ENCODE results near the gene ABCC4. TPM values are rescaled to one million over a fixed set of nuclear protein-coding genes. Genes with fewer than 3 reads are reported as not detected.

The ABCC4 gene
- total RNA-seq, 2 experiments from 2014 or later, result 5.7 to 6.1 TPM

DNA sequence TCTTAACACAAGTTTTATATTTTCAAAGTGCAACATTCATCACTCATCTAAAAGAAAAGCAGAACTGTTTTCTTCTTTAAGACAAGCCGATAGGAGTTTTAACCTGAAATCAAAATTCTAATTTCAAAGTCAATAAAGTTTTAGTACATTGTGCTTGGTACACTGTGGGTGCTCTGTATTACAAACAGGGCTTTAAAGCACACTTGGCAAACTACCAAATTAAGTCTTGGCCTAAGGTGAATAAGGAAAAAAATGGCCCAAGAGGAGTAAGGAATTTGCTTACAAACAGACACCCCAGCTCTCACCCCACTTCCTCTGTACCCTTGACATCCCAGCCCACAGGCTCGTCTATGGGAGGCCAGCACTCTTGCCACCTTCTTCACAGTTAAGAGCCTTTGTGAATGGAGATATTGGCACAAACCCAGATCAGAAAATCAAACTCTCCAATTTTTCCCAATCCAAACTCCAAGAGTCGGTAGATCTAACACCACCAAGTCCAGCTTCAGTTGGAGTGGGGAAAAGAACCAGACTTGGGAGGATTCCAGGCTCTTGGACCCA lies 66.0 kb downstream of the ABCC4 start:
- ATAC-seq (no peak), DNase-seq (no peak)
- CTCF ChIA-PET, result interaction anchor here (1.8 kb wide), 1 partner anchor 9 kb away, joined by 4 read pairs; no protein-coding TSS in a partner anchor
- Mint-ChIP-seq H3K9me3 (ENCODE audit: insufficient read depth) (no peaks in the 10 kb centered on the region), H3K36me3 (ENCODE audit: low read depth) (peaks cover 4% of the 10 kb centered on the region), H3K27me3 (ENCODE audit: low read depth) (no peaks in the 10 kb centered on the region), H3K4me1 (ENCODE audit: low read depth) (peaks cover 14% of the 10 kb centered on the region), H3K27ac (no peak overlapping the region), H3K4me3 (no peak overlapping the region)
- POLR2A ChIA-PET, result no interaction called here

DNA sequence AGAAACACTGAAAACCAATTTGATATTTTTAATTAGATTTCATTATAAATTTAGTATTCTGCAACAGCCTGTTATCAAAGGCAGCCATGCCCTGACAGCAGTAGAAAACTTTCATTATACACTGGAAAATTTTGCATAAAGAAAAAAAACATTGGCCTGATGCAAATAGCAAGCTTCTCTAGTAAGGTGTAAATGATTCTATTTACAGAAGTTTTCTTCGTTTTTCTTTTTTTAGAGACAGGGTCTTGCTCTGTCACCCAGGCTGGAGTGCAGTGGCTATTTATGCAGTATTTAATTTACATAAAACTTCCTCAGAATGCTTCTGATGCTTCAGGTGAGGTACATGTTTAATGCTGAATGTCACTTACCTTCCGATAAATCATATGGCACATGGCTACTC lies 67.0 kb downstream of the ABCC4 start:
- ChIA-PET CTCF (interaction anchor here (1.8 kb wide), 1 partner anchor 7 kb away, joined by 4 read pairs; no protein-coding TSS in a partner anchor), POLR2A (no interaction called here)
- H3K27me3 Mint-ChIP-seq (ENCODE audit: low read depth), result no peaks in the 10 kb centered on the region
- ATAC-seq (no peak), DNase-seq (no peak)
- peaks cover 4% of the 10 kb centered on the region for H3K36me3 Mint-ChIP-seq (ENCODE audit: low read depth)
- peaks cover 14% of the 10 kb centered on the region for H3K4me1 Mint-ChIP-seq (ENCODE audit: low read depth)
- no peak overlapping the region for H3K4me3 Mint-ChIP-seq
- no peaks in the 10 kb centered on the region for H3K9me3 Mint-ChIP-seq (ENCODE audit: insufficient read depth)
- H3K27ac Mint-ChIP-seq, result no peak overlapping the region

DNA sequence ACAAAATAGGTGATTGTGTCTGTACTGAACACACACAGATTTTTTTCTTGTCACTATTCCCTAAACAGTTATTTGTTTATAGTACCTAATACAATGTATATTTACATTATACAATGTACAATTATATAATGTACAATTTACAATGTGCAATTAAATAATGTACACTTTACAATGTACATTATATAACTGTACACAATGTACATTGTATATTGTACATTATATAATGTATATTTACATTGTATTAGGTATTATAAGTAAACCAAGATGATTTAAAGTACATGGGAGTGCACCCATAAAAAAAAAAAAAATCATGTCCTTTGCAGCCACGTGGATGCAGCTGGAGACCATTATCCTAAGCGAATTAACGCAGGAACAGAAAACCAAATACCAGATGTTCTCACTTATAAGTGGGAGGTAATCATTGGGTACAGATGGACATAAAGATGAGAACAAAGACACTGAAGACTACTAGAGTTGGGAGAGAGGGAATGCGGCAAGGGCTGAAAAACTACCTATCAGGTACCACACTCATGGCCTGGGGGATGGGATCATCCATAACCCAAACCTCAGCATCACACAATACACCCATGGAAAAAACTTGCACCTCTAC lies 68.1 kb downstream of the ABCC4 start:
- DNase-seq, result no peak
- Mint-ChIP-seq H3K27me3 (ENCODE audit: low read depth) (no peaks in the 10 kb centered on the region), H3K9me3 (ENCODE audit: insufficient read depth) (no peaks in the 10 kb centered on the region), H3K27ac (no peak overlapping the region), H3K36me3 (ENCODE audit: low read depth) (peaks cover 4% of the 10 kb centered on the region), H3K4me3 (no peak overlapping the region), H3K4me1 (ENCODE audit: low read depth) (peaks cover 18% of the 10 kb centered on the region)
- ATAC-seq, result no peak
- POLR2A ChIA-PET, result no interaction called here
- CTCF ChIA-PET, result interaction anchor here (0.6 kb wide), 1 partner anchor 13 kb away, joined by 4 read pairs; no protein-coding TSS in a partner anchor

DNA sequence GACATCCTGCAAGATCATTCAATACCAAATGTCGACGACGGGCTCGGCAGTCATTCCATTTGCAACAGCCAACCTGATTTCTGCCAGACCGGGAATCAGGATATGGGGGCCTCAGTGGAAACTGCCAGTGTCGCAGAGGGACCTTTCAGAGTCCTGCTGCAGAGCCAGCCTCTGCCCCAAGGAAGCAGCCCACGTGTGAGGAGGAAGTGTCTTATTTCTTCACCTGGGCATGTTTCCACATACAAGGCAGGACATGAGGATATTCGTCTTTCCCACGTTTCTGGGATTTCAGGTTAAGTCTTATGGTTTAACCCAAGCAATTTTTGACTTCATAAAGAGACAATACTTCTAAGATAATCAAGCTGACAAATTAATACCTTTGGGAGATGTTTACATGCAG lies 69.9 kb downstream of the ABCC4 start:
- Mint-ChIP-seq H3K27me3 (ENCODE audit: low read depth) (no peaks in the 10 kb centered on the region), H3K27ac (no peak overlapping the region), H3K36me3 (ENCODE audit: low read depth) (peaks cover 2% of the 10 kb centered on the region), H3K9me3 (ENCODE audit: insufficient read depth) (no peaks in the 10 kb centered on the region), H3K4me3 (no peak overlapping the region), H3K4me1 (ENCODE audit: low read depth) (peaks cover 27% of the 10 kb centered on the region)
- CTCF ChIA-PET, result interaction anchor here (1.0 kb wide), 1 partner anchor 173 kb away, joined by 3 read pairs; no protein-coding TSS in a partner anchor
- ATAC-seq (no peak), DNase-seq (no peak)
- POLR2A ChIA-PET, result no interaction called here

DNA sequence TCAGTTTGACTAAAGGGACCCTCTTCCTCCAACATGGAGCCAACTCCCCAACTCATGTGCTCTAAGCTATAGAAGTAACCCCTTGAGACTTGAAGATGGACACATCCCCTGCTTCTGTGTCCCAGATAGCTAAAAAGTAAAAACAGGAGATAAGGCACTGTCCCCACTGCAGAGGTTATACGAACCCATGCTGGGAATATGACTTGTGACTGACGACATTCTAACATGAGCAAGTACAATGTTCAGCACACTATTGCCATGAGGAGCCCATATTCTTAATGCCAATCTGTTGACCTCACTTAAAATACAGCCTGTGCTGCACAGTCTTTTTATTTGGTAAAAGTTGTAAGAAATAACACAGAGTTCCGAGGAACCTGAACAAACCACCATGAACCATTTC lies 71.4 kb downstream of the ABCC4 start:
- Mint-ChIP-seq H3K27ac (no peak overlapping the region), H3K4me1 (ENCODE audit: low read depth) (peaks cover 15% of the 10 kb centered on the region), H3K4me3 (no peak overlapping the region), H3K9me3 (ENCODE audit: insufficient read depth) (no peaks in the 10 kb centered on the region), H3K36me3 (ENCODE audit: low read depth) (peaks cover 2% of the 10 kb centered on the region), H3K27me3 (ENCODE audit: low read depth) (no peaks in the 10 kb centered on the region)
- POLR2A ChIA-PET, result no interaction called here
- DNase-seq, result no peak
- CTCF ChIA-PET, result interaction anchor here (1.3 to 1.4 kb wide), 3 partner anchors 38 to 175 kb away, joined by 3 to 7 read pairs (median 3); no protein-coding TSS in a partner anchor
- no peak for ATAC-seq

DNA sequence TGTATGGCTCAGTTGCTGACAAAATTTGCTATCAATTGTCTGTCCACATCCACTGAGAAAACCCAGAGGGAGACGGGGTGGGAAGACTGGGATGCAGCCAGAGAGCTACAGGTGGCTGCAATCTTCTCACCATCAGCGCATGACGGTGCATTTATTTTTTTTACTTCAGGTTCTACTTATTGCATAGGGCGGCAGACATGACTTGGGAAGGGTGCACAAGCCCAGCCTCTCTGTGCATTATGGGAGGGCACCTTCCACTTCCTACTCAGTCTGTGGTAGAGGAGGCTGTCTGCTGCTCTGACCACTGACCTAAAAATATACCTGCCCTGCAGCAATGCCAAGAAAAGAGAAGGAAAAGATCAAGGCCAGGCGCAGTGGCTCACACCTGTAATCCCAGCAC lies 73.1 kb downstream of the ABCC4 start:
- Mint-ChIP-seq H3K9me3 (ENCODE audit: insufficient read depth) (no peaks in the 10 kb centered on the region), H3K4me1 (ENCODE audit: low read depth) (peaks cover 15% of the 10 kb centered on the region), H3K27me3 (ENCODE audit: low read depth) (no peaks in the 10 kb centered on the region), H3K4me3 (no peak overlapping the region), H3K27ac (no peak overlapping the region), H3K36me3 (ENCODE audit: low read depth) (peaks cover 2% of the 10 kb centered on the region)
- DNase-seq, result no peak
- CTCF ChIA-PET, result no interaction called here
- ATAC-seq, result no peak
- POLR2A ChIA-PET, result no interaction called here

DNA sequence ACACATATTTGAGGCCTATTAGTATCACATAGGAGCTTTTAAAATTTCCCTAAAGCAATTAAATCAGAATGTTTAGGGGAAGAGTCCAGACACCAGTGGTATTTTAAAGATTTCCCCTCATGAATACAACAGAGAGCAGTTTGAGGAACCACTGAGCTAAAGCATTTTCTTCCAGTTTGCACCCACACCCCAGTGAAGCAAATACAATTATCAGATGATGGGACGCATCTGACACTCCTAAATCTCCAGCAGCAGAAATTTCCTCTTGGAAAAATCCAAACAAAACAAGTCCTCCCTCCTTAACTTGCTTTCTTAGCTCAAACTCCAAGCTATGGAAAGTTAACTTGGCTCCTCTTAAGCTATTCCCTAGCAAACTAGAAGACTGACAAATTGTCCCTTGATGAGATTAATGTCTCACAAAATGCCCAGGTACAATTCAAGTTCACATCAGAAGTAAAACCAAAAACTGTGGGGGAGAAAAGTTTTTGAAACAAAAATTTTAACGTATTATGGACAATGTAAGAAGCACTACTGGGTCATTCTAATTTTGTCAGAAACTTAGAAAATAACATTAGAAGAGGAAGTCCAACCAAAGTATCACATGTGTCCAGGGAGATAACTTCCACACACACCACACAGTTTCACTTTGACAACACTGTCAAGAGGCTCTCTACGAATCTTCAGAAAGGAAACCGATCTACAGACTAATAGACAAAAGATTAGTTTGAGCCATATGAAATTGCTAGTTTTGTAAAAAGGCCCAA lies 74.1 kb downstream of the ABCC4 start:
- Mint-ChIP-seq H3K27me3 (ENCODE audit: low read depth) (no peaks in the 10 kb centered on the region), H3K27ac (no peak overlapping the region), H3K4me1 (ENCODE audit: low read depth) (peaks cover 15% of the 10 kb centered on the region), H3K4me3 (no peak overlapping the region), H3K36me3 (ENCODE audit: low read depth) (no peaks in the 10 kb centered on the region), H3K9me3 (ENCODE audit: insufficient read depth) (no peaks in the 10 kb centered on the region)
- CTCF ChIA-PET, result interaction anchor here (1.0 to 2.9 kb wide), 5 partner anchors 8 to 177 kb away, joined by 4 to 11 read pairs (median 8); no protein-coding TSS in a partner anchor
- DNase-seq (no peak), ATAC-seq (no peak)
- POLR2A ChIA-PET, result no interaction called here

DNA sequence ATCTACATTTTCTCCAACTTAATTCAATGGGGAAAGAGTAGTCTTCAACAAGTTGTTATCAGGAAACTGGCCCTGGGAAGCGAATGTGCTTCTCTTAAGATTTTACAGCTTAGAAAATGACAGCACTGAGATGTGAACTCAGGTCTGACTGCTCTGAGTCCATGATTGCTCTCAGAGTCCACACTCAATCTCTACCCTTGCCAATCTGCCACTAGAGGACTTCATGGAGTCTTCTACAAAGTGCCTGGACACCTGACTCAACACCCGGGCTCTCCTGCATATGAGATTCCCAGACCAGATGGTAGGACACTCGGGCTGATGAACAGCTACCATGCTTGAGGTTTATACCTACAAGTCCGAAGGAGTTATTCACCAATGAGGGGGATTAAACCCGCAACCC lies 74.8 kb downstream of the ABCC4 start:
- DNase-seq (no peak), ATAC-seq (no peak)
- Mint-ChIP-seq H3K36me3 (ENCODE audit: low read depth) (no peaks in the 10 kb centered on the region), H3K9me3 (ENCODE audit: insufficient read depth) (no peaks in the 10 kb centered on the region), H3K4me1 (ENCODE audit: low read depth) (peaks cover 15% of the 10 kb centered on the region), H3K27ac (no peak overlapping the region), H3K27me3 (ENCODE audit: low read depth) (no peaks in the 10 kb centered on the region), H3K4me3 (no peak overlapping the region)
- ChIA-PET CTCF (interaction anchor here (1.0 to 2.9 kb wide), 5 partner anchors 9 to 178 kb away, joined by 4 to 11 read pairs (median 8); no protein-coding TSS in a partner anchor), POLR2A (no interaction called here)

DNA sequence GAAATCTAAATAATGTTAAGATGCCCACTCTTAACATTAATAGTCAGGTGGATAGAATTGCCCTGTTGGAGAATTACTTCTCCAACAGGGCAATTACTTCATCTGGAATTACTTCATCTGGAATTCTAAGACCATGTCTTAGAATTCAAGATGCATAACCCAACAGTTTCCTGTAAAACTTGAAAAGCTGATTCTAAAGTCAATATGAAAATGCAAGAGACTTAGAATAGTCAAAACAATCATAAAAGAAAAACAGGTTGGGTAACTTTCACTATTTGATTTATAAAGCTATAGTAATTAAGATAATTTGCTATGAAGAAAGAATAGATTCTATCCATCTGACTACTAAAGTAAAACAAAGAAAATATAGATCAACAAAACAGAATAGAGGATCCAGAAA lies 75.2 kb downstream of the ABCC4 start:
- Mint-ChIP-seq H3K27me3 (ENCODE audit: low read depth) (no peaks in the 10 kb centered on the region), H3K36me3 (ENCODE audit: low read depth) (no peaks in the 10 kb centered on the region), H3K4me1 (ENCODE audit: low read depth) (peaks cover 15% of the 10 kb centered on the region), H3K9me3 (ENCODE audit: insufficient read depth) (no peaks in the 10 kb centered on the region), H3K4me3 (no peak overlapping the region), H3K27ac (no peak overlapping the region)
- no peak for ATAC-seq
- no peak for DNase-seq
- ChIA-PET CTCF (interaction anchor here (1.6 to 2.9 kb wide), 4 partner anchors 34 to 178 kb away, joined by 5 to 11 read pairs (median 10); no protein-coding TSS in a partner anchor), POLR2A (no interaction called here)

DNA sequence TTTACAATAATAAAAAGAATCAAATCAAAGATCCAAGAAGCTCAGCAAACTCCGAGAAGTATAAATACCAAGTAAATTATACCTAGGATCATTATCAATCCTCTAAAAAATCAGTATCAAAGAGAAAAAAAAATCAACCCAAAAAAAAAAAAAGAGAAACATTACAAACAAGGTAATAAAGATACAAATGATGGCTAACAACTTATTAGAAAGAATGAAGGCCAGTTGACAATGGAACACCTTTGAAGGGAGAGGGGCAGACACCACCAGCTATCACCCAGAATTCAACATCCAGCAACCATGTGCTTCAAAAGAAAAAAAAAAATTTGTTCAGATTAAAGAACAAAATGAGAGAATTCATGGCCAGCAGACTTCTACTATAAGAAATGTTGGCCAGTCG lies 77.2 kb downstream of the ABCC4 start:
- DNase-seq (no peak), ATAC-seq (no peak)
- ChIA-PET POLR2A (no interaction called here), CTCF (interaction anchor here (0.7 kb wide), 1 partner anchor 180 kb away, joined by 3 read pairs; no protein-coding TSS in a partner anchor)
- Mint-ChIP-seq H3K4me1 (ENCODE audit: low read depth) (peaks cover 15% of the 10 kb centered on the region), H3K27me3 (ENCODE audit: low read depth) (no peaks in the 10 kb centered on the region), H3K4me3 (no peak overlapping the region), H3K9me3 (ENCODE audit: insufficient read depth) (no peaks in the 10 kb centered on the region), H3K36me3 (ENCODE audit: low read depth) (no peaks in the 10 kb centered on the region), H3K27ac (no peak overlapping the region)

DNA sequence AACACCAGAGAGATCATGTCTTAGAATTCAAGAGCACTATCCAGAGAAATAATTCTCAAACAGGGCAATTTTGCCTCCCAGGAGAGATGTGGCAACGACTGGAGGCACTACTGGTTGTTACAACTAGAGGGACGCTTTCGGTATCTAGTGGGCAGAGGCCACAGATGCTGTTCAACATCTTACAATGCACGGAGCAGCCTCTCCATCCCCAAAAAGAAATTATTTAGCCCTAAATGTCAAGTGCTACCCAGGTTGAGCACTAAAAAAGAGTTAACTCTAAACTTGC lies 78.6 kb downstream of the ABCC4 start:
- CTCF ChIA-PET, result no interaction called here
- H3K27ac Mint-ChIP-seq, result no peak overlapping the region

DNA sequence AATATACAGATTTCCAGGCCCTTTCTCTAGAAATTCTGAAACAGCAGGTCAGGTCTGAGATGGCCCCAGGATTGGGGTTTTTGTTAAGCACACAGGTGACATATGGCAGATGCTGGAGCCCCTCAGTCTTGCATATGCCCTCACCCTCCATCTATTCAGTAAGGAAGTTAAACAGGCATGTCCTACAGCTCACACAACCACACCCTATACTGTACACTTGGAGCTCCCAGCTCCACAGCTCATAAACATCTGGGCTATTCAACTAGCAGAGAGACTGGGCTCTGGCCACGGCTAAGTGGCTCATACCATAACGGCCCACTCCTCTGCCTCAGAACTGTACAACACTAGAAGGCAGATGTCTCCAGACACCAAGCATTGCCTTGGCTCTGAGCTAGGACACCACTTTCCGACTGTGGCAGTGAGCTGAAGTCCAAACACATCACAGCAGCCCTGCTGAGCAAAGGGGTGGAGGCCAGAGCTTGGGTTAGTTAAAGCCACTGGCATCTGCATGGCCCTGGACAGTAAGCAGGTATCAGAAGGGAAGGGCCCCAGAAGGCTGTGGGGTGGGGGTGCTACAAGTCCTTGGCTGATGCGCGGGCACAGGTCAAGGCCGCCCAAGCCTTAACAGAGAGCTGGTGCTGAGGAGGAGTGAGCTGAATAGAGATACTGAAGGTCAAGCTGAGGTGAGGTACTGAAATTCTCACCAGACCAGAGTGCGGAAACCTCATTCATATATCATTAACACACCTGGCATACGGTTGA lies 79.1 kb downstream of the ABCC4 start:
- Mint-ChIP-seq H3K9me3 (ENCODE audit: insufficient read depth) (no peaks in the 10 kb centered on the region), H3K27ac (no peak overlapping the region), H3K36me3 (ENCODE audit: low read depth) (no peaks in the 10 kb centered on the region), H3K4me3 (no peak overlapping the region), H3K27me3 (ENCODE audit: low read depth) (no peaks in the 10 kb centered on the region), H3K4me1 (ENCODE audit: low read depth) (peaks cover 4% of the 10 kb centered on the region)
- POLR2A ChIA-PET, result no interaction called here
- DNase-seq (no peak), ATAC-seq (no peak)
- CTCF ChIA-PET, result no interaction called here

More for the DNA sequence above, 78.6 kb downstream of the ABCC4 start:
- Mint-ChIP-seq H3K9me3 (ENCODE audit: insufficient read depth) (no peaks in the 10 kb centered on the region), H3K36me3 (ENCODE audit: low read depth) (no peaks in the 10 kb centered on the region), H3K4me3 (no peak overlapping the region), H3K4me1 (ENCODE audit: low read depth) (peaks cover 8% of the 10 kb centered on the region), H3K27me3 (ENCODE audit: low read depth) (no peaks in the 10 kb centered on the region)
- POLR2A ChIA-PET, result no interaction called here
- no peak for ATAC-seq
- DNase-seq, result no peak

Measured in activated CD8-positive, alpha-beta T cell treated with anti-CD3 and anti-CD28 coated beads, Interleukin-2, amount 10 ng/mL, durations not matched to agents 7 days and 5 days (primary cell).